Left ventricle myocardium inferior (tissue), 1 donor: ENCODE measurements around the gene RASIP1. TPM values are rescaled to one million over a fixed set of nuclear protein-coding genes. Genes with fewer than 3 reads are reported as not detected.

Experiments
- DNase-seq: peaks from one replicate; pipeline ENCODE4 v3.0.0-alpha.2; 2020
- H3K27ac ChIP-seq: fragments of 200-600 bp; replicated peaks from 2 replicates; pipeline ENCODE4 v1.8.0; 2021
- H3K27me3 ChIP-seq: fragments of 200-600 bp; 2 replicates; pipeline ENCODE4 v1.8.0; 2021; ENCODE audit warnings: low read depth
- H3K36me3 ChIP-seq: fragments of 200-600 bp; 2 replicates; pipeline ENCODE4 v1.8.0; 2021
- H3K4me1 ChIP-seq: fragments of 200-600 bp; 2 replicates; pipeline ENCODE4 v1.8.0; 2021
- H3K4me3 ChIP-seq: fragments of 200-600 bp; 2 replicates; pipeline ENCODE4 v1.8.0; 2021; ENCODE audit warnings: mild to moderate bottlenecking, moderate library complexity
- H3K9me3 ChIP-seq: fragments of 200-600 bp; replicated peaks from 2 replicates; pipeline ENCODE4 v1.8.0; 2021
- CTCF ChIP-seq: fragments of 200-600 bp; IDR thresholded peaks from 2 replicates; pipeline ENCODE4 v1.8.0; 2021; ENCODE audit warnings: antibody characterized with exemption, mild to moderate bottlenecking, borderline replicate concordance
- intact Hi-C: fragments of 100-400 bp; cut with micrococcal nuclease; formaldehyde crosslinking; loops from one replicate; pipeline ENCODE4 v1.11.0; 2022
- total RNA-seq: library from RNA; stranded (reverse); fragmentation: NEBNext Ultra II Directional; extraction: Animal tissue kit (Norgen Biotek cat#: 25700); gene quantifications from one replicate; pipeline ENCODE4 v1.2.1, GENCODE V29; 2021
- donor health status: DM: no; HTN: yes; CAD: no; lungs with severe emphysema.

Gene RASIP1
- total RNA-seq, 1 donor from 2014 or later = 13.9 TPM

- no peaks in the 10 kb centered on the region for H3K36me3 ChIP-seq
- H3K9me3 ChIP-seq = no peaks in the 10 kb centered on the region
- TF ChIP-seq CTCF = no peak
- H3K27me3 ChIP-seq = no peaks in the 10 kb centered on the region
- no peak overlapping the region for H3K27ac ChIP-seq
- intact Hi-C loops = no loop called here
- peaks cover 9% of the 10 kb centered on the region for H3K4me1 ChIP-seq
- DNase-seq = no peak
- H3K4me3 ChIP-seq = no peak overlapping the region
These were observed 69.5 kb downstream of the RASIP1 start for GRCh38 chr19:48670699-48671445.

Other genes with a start within 250 kb of the RASIP1 start
- gene LMTK3, start 228.8 kb downstream of the RASIP1 start, total RNA-seq = 1.1 TPM
- 0.33 TPM for gene SULT2B1, start 188.4 kb downstream of the RASIP1 start, total RNA-seq
- gene SPACA4, start 133.9 kb downstream of the RASIP1 start, total RNA-seq = not detected
- not detected for gene FAM83E, start 125.5 kb downstream of the RASIP1 start, total RNA-seq
- gene RPL18, start 121.4 kb downstream of the RASIP1 start, total RNA-seq = 530 TPM
- 8.0 TPM for gene SPHK2, start 121.1 kb downstream of the RASIP1 start, total RNA-seq
- 7.9 TPM for gene DBP, start 103.2 kb downstream of the RASIP1 start, total RNA-seq
- 4.5 TPM for gene CA11, start 94.4 kb downstream of the RASIP1 start, total RNA-seq
- 0.11 TPM for gene NTN5, start 67.6 kb downstream of the RASIP1 start, total RNA-seq
- not detected for gene FUT2, start 44.6 kb downstream of the RASIP1 start, total RNA-seq
- gene MAMSTR, start 20.9 kb downstream of the RASIP1 start, total RNA-seq = 1.8 TPM
- gene IZUMO1, start 6.3 kb upstream of the RASIP1 start, total RNA-seq = 0.60 TPM
- 1.8 TPM for gene FUT1, start 12.0 kb upstream of the RASIP1 start, total RNA-seq
- gene FGF21, start 14.9 kb upstream of the RASIP1 start, total RNA-seq = not detected
- gene BCAT2, start 70.4 kb upstream of the RASIP1 start, total RNA-seq = 70.8 TPM
- gene HSD17B14, start 95.9 kb upstream of the RASIP1 start, total RNA-seq = 1.8 TPM
- 24.7 TPM for gene PLEKHA4, start 128.0 kb upstream of the RASIP1 start, total RNA-seq
- gene PPP1R15A, start 131.8 kb upstream of the RASIP1 start, total RNA-seq = 76.4 TPM
- 0.55 TPM for gene TULP2, start 158.1 kb upstream of the RASIP1 start, total RNA-seq
- gene NUCB1, start 159.7 kb upstream of the RASIP1 start, total RNA-seq = 221 TPM
- gene DHDH, start 193.1 kb upstream of the RASIP1 start, total RNA-seq = not detected
- gene BAX, start 214.3 kb upstream of the RASIP1 start, total RNA-seq = 25.5 TPM
- 834 TPM for gene FTL, start 224.7 kb upstream of the RASIP1 start, total RNA-seq